NCI-H187 treated with DMSO at 0.1 percent for 48 hours (cell line): ENCODE data around the gene CPT1B.
"Not testable (repeated sequence)": the region's sequence is repeated elsewhere in the genome, so short reads cannot be mapped to it uniquely, and the experiment has no call there.

Experiments used
- DNase-seq: peaks from one replicate; lab custom pipeline; 2025; lab: John Stamatoyannopoulos, UW

CPT1B gene

GRCh38 chr22:50527921-50528681 is 50.1 kb downstream of the CPT1B start:
- DNase-seq: no peak

GRCh38 chr22:50526834-50527801 is 51.1 kb downstream of the CPT1B start:
- DNase-seq: no peak

GRCh38 chr22:50526108-50526833 is 52.0 kb downstream of the CPT1B start:
- no peak for DNase-seq

- no peak for DNase-seq
Measured at GRCh38 chr22:50525858-50526107, 52.4 kb downstream of the CPT1B start.

- DNase-seq: no peak
Measured at GRCh38 chr22:50525104-50525857, 52.9 kb downstream of the CPT1B start, which contains the start of gene SCO2. TSS of gene SCO2 (minus strand) at chr22:50525598. CDS start at chr22:50524411, 1,187 bp downstream.

- no peak for DNase-seq
Measured at GRCh38 chr22:50524676-50525103, 53.5 kb downstream of the CPT1B start.

GRCh38 chr22:50523806-50524675 is 54.2 kb downstream of the CPT1B start:
- no peak for DNase-seq

- no peak for DNase-seq
Measured at GRCh38 chr22:50523458-50523805, 54.8 kb downstream of the CPT1B start.

GRCh38 chr22:50522806-50523438 is 55.3 kb downstream of the CPT1B start:
- DNase-seq: no peak

- DNase-seq: no peak
Measured at GRCh38 chr22:50522208-50522805, 55.9 kb downstream of the CPT1B start.

GRCh38 chr22:50521710-50522109 is 56.5 kb downstream of the CPT1B start:
- DNase-seq: no peak

GRCh38 chr22:50520826-50521453 is 57.3 kb downstream of the CPT1B start:
- DNase-seq: no peak

GRCh38 chr22:50520184-50520583 is 58.0 kb downstream of the CPT1B start:
- not testable (repeated sequence) for DNase-seq

GRCh38 chr22:50519151-50519550 is 59.1 kb downstream of the CPT1B start:
- no peak for DNase-seq
